B cell (primary cell): ENCODE data around the gene CAPN15. TPM values are rescaled to one million over a fixed set of nuclear protein-coding genes. Genes with fewer than 3 reads are reported as not detected.

Experiments used
- ATAC-seq: fragments of 200-7000 bp; cut with Tn5 transposase; one replicate; pipeline ENCODE4 v1.10.0; 2021; ENCODE audit warnings: low read depth, mild to moderate bottlenecking, moderate number of reproducible peaks, moderate library complexity
- CTCF ChIA-PET: fragments of 350-600 bp; sonication (Branson Sonifier 250); formaldehyde crosslinking; loops from one replicate; lab custom pipeline; 2021; ENCODE audit warnings: antibody characterized with exemption, inconsistent platforms; lab: Charles Lee
- POLR2A ChIA-PET: fragments of 350-600 bp; sonication (Branson Sonifier 250); formaldehyde crosslinking; loops from one replicate; lab custom pipeline; 2021; ENCODE audit warnings: antibody characterized with exemption; lab: Charles Lee
- DNase-seq: peaks from one replicate; pipeline ENCODE4 v3.0.0; 2013
- H2AFZ ChIP-seq: 2 replicates; pipeline ENCODE4 v1.6.1; 2012; ENCODE audit warnings: mild to moderate bottlenecking, low read depth, low read length; ENCODE audit not compliant: insufficient read depth, poor library complexity, severe bottlenecking
- H3K27ac ChIP-seq, 2 donors: 1 replicate in 1 of 2; 2 replicates in 1 of 2; pipeline ENCODE4 v1.5.1; 2012 to 2013; ENCODE audit warnings: low read length in 2 of 2, mild to moderate bottlenecking in 2 of 2, moderate library complexity in 1 of 2
- H3K27me3 ChIP-seq, 4 experiments: fragments of 200-600 bp in 1 of 4; sonication (generic) in 1 of 4; replicated peaks in 1 of 4; 1 replicate in 2 of 4; 2 replicates in 2 of 4; pipeline versions ENCODE4 v1.6.1 to v1.7.0; 2013 to 2016; ENCODE audit warnings: low read length in 3 of 4, mild to moderate bottlenecking in 2 of 4, mixed read lengths in 1 of 4, moderate library complexity in 1 of 4; ENCODE audit not compliant: insufficient read depth in 4 of 4, control insufficient read depth in 3 of 4; ENCODE audit errors: control extremely low read depth in 1 of 4
- H3K36me3 ChIP-seq, 2 experiments: replicated peaks in 1 of 2; 1 replicate in 1 of 2; 2 replicates in 1 of 2; pipeline versions ENCODE4 v1.6.1 to v1.7.1; 2013; ENCODE audit warnings: low read length in 1 of 2; ENCODE audit not compliant: insufficient read depth in 2 of 2, control insufficient read depth in 1 of 2; ENCODE audit errors: control extremely low read depth in 1 of 2, extremely low read depth in 1 of 2
- H3K4me1 ChIP-seq, 2 donors: fragments of 200-600 bp in 1 of 2; sonication (generic) in 1 of 2; 1 replicate in 1 of 2; 2 replicates in 1 of 2; pipeline versions ENCODE4 v1.5.1 to v1.6.1; 2013 to 2017; ENCODE audit warnings: low read length in 2 of 2; ENCODE audit not compliant: control insufficient read depth in 2 of 2, insufficient read depth in 2 of 2
- H3K4me2 ChIP-seq: replicated peaks from 2 replicates; pipeline ENCODE3; 2012; ENCODE audit warnings: mild to moderate bottlenecking, low read depth, low read length; ENCODE audit not compliant: poor library complexity, severe bottlenecking
- H3K4me3 ChIP-seq, 5 experiments: fragments of 200-600 bp in 1 of 5; sonication (generic) in 1 of 5; 1 replicate in 3 of 5; 2 replicates in 2 of 5; pipeline versions ENCODE4 v1.5.1 to v1.7.0; 2011 to 2016; ENCODE audit warnings: low read length in 4 of 5, mild to moderate bottlenecking in 4 of 5, low read depth in 2 of 5, control low read depth in 1 of 5, moderate library complexity in 1 of 5; ENCODE audit not compliant: insufficient read depth in 1 of 5; ENCODE audit errors: control extremely low read depth in 1 of 5, extremely low read depth in 1 of 5
- H3K79me2 ChIP-seq: fragments of 200-600 bp; sonication (generic); one replicate; pipeline ENCODE4 v1.6.0; 2016; ENCODE audit warnings: low read length; ENCODE audit not compliant: control insufficient read depth, insufficient read depth
- H3K9ac ChIP-seq: fragments of 200-600 bp; sonication (generic); 2 replicates; pipeline ENCODE4 v1.6.1; 2017; ENCODE audit warnings: mild to moderate bottlenecking, low read length, moderate library complexity
- H3K9me3 ChIP-seq, 3 donors: one replicate each; pipeline versions ENCODE4 v1.6.1 to v1.7.1; 2013; ENCODE audit warnings: low read length in 2 of 3; ENCODE audit not compliant: control insufficient read depth in 2 of 3, insufficient read depth in 1 of 3; ENCODE audit errors: control extremely low read depth in 1 of 3
- H4K20me1 ChIP-seq: 2 replicates; pipeline ENCODE4 v1.6.0; 2012; ENCODE audit warnings: mild to moderate bottlenecking, low read length; ENCODE audit not compliant: insufficient read depth, control insufficient read depth, poor library complexity, severe bottlenecking
- H3K27ac Mint-ChIP-seq: one replicate; pipeline ENCODE4 v1.8.0; 2021; ENCODE audit warnings: mixed read lengths
- H3K27me3 Mint-ChIP-seq: one replicate; pipeline ENCODE4 v1.8.0; 2021; ENCODE audit warnings: mixed read lengths
- H3K4me1 Mint-ChIP-seq: one replicate; pipeline ENCODE4 v1.8.0; 2021; ENCODE audit warnings: mixed read lengths
- H3K4me3 Mint-ChIP-seq: one replicate; pipeline ENCODE4 v1.8.0; 2021; ENCODE audit warnings: mixed read lengths
- H3K9me3 Mint-ChIP-seq: one replicate; pipeline ENCODE4 v1.8.0; 2022; ENCODE audit warnings: mixed read lengths; ENCODE audit not compliant: insufficient read depth
- EZH2 ChIP-seq: IDR thresholded peaks from 2 replicates; pipeline ENCODE4 v1.6.1; 2012; ENCODE audit warnings: borderline replicate concordance, low read depth, mild to moderate bottlenecking, moderate library complexity, low read length; ENCODE audit not compliant: insufficient read depth, poor library complexity, severe bottlenecking
- WGBS: methylation state at CpG from one replicate; pipeline ENCODE4 v1.1.5; 2013; ENCODE audit warnings: missing lambda C conversion rate; ENCODE audit not compliant: insufficient coverage; 5-methylcytosine and 5-hydroxymethylcytosine counted together
- intact Hi-C: fragments of 100-400 bp; cut with micrococcal nuclease; formaldehyde crosslinking; loops from one replicate; pipeline ENCODE4 v1.10.0; 2022
- polyA plus RNA-seq: library from polyadenylated mRNA; depleted of rRNA; stranded (reverse); fragments of >200 nt; gene quantifications from 2 replicates; pipeline ENCODE4 v1.2.3, GENCODE V29; 2012
- total RNA-seq, 2 donors: library from RNA; stranded (reverse); fragments of 120-200 nt in 1 of 2; gene quantifications; 1 replicate in 1 of 2; 2 replicates in 1 of 2; pipeline versions ENCODE4 v1.2.3 to v1.2.4, GENCODE V29; 2013 to 2022
- TF ChIP-seq, protein P1 (sequence below): fragments of 200-600 bp; IDR thresholded peaks from one replicate; pipeline ENCODE4 v1.8.0; 2022; ENCODE audit warnings: antibody characterized with exemption, mild to moderate bottlenecking

CAPN15 gene
- total and polyA plus RNA-seq, 2 donors (not counting 1 experiment from before 2014, with no cell fraction given), result 67.2 to 77.2 TPM

DNA sequence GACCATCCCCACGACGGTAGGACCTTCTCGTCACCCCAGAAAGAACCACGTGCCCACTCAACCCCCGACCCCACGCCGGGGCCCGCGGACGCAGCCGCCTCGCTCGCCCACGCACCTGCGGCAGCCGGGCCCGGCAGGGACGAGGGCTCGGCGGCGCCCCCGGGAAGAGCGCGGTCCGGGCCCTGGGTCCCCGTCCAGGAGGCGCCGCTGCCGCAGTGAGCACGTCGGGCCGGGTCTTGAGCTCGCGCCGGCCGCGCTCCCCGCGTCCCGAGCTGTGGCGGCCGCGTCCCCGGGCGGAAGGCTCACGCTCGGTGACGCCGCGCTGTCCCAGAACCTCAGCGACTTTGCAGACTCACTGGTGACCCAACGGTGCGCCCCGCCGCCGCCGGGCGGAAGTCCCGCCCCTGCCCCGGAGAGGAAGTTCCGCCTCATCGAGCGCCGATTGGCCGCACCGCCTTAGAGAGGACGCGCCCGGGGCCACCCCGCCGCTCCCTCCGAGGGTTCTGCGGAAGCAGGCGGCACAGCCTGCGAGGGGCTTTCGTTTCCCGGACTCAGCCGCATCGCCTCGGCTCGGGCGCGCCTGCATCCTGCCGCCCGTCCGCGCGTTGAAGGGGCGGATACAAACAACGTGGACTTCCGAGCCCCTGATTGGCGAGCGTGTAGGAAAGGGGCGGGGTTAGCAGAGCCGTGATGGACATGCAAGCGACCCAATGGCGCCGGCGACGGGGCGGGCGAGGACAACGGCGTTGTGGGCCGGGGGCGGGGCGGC lies 61.6 kb downstream of the CAPN15 start:
- H3K9ac ChIP-seq, result peak overlapping the region; percentile 82
- WGBS, result under 1% methylated on average over 107 of the region's 107 CpGs
- H3K4me2 ChIP-seq, result peak overlapping the region; percentile 86
- ATAC-seq (peak; percentile 72), DNase-seq (peak; percentile 100)
- H3K27me3 Mint-ChIP-seq, result no peaks in the 10 kb centered on the region
- H3K9me3 ChIP-seq, result no peaks in the 10 kb centered on the region
- CTCF ChIA-PET, result interaction anchor here (1.3 kb wide), 1 partner anchor 10 kb away, joined by 5 read pairs; no protein-coding TSS in a partner anchor
- H3K4me1 Mint-ChIP-seq, result peaks cover 46% of the 10 kb centered on the region
- H4K20me1 ChIP-seq, result peaks cover 41% of the 10 kb centered on the region
- TF ChIP-seq EZH2, result no peak
- H3K27ac Mint-ChIP-seq, result peak overlapping the region; percentile 100
- peak overlapping the region; percentile 66 to 89 (median 78) for H3K4me3 ChIP-seq
- peak overlapping the region; percentile 99 for H3K4me3 Mint-ChIP-seq
- H3K36me3 ChIP-seq, result no peaks in the 10 kb centered on the region
- peaks cover 14 to 30% of the 10 kb centered on the region in 2 donors for H3K4me1 ChIP-seq
- peak overlapping the region; percentile 96 for H2AFZ ChIP-seq
- peaks cover 0 to 2% (median 0%) of the 10 kb centered on the region in 4 experiments for H3K27me3 ChIP-seq
- H3K9me3 Mint-ChIP-seq, result no peaks in the 10 kb centered on the region
- H3K27ac ChIP-seq, result peak overlapping the region; percentile 85 to 88
- POLR2A ChIA-PET, result interaction anchor here (0.7 to 1.3 kb wide), 3 partner anchors 9 to 22 kb away, joined by 3 read pairs; partner anchors contain the start of gene NHLRC4
- intact Hi-C loops, result loop anchor here (1.0 to 5.0 kb wide), 6 partner anchors 10 to 187 kb away; partner anchors contain the start of genes CAPN15, DECR2, METTL26 and WDR90
- H3K79me2 ChIP-seq, result peaks cover 50% of the 10 kb centered on the region

DNA sequence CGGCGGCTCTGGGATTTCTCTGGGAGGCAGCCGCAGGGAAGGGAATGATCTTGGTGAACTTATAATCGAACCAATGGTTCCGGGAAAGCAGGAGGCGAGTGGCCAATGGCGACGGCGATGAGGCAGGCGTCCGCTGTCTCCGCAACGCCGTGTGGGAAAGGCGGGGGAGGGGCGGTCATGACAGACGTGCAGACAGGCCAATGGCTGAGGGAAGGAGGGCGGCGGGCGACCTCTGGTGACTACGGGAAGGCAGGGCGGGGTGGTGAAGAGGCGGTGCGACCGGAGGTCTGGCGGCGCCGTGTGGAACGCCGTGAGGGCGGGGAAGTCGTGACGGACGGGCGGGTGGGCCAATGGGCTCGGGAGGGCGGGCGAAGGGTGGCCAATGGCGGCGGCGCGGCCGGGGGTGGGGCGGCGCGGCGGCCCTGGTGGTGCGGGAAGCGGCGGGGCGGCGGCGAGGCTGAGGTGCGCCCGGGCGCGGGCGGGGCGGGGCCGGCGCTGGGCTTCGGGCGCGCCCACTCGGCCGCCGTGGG lies 62.2 kb downstream of the CAPN15 start, which contains the start of gene RAB40C:
Gene RAB40C, plus strand, starts transcription at position 409 of the 530 bp plus-strand sequence. CDS start 226 bp downstream, outside the sequence.
- ChIA-PET POLR2A (interaction anchor here (1.2 kb wide), 1 partner anchor 46 kb away, joined by 3 read pairs; the partner anchor contains the start of gene METTL26), CTCF (interaction anchor here (0.8 kb wide), 1 partner anchor 47 kb away, joined by 3 read pairs; the partner anchor contains the start of gene METTL26)
- Histone ChIP-seq H3K4me1 (peaks cover 14 to 30% of the 10 kb centered on the region in 2 donors), H2AFZ (peak within 1 kb of the TSS; percentile 96), H3K9ac (peak within 1 kb of the TSS; percentile 82), H3K79me2 (peaks cover 57% of the 10 kb centered on the region), H3K4me3 (peak within 1 kb of the TSS; percentile 66 to 89 (median 78)), H3K36me3 (no peaks in the 10 kb centered on the region), H3K4me2 (peak within 1 kb of the TSS; percentile 94), H3K27me3 (peaks cover 0 to 2% (median 0%) of the 10 kb centered on the region in 4 experiments), H3K27ac (peak within 1 kb of the TSS; percentile 85 to 88), H4K20me1 (peaks cover 47% of the 10 kb centered on the region), H3K9me3 (no peaks in the 10 kb centered on the region)
- TF ChIP-seq, protein P1, sequence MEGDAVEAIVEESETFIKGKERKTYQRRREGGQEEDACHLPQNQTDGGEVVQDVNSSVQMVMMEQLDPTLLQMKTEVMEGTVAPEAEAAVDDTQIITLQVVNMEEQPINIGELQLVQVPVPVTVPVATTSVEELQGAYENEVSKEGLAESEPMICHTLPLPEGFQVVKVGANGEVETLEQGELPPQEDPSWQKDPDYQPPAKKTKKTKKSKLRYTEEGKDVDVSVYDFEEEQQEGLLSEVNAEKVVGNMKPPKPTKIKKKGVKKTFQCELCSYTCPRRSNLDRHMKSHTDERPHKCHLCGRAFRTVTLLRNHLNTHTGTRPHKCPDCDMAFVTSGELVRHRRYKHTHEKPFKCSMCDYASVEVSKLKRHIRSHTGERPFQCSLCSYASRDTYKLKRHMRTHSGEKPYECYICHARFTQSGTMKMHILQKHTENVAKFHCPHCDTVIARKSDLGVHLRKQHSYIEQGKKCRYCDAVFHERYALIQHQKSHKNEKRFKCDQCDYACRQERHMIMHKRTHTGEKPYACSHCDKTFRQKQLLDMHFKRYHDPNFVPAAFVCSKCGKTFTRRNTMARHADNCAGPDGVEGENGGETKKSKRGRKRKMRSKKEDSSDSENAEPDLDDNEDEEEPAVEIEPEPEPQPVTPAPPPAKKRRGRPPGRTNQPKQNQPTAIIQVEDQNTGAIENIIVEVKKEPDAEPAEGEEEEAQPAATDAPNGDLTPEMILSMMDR, result no peak
- no peak for TF ChIP-seq EZH2
- WGBS, result under 1% methylated on average over 67 of the region's 67 CpGs
- peak; percentile 100 for DNase-seq
- Mint-ChIP-seq H3K27ac (peak within 1 kb of the TSS; percentile 99), H3K27me3 (no peaks in the 10 kb centered on the region), H3K4me1 (peaks cover 50% of the 10 kb centered on the region), H3K4me3 (peak within 1 kb of the TSS; percentile 94), H3K9me3 (no peaks in the 10 kb centered on the region)
- ATAC-seq, result peak; percentile 84
- intact Hi-C loops, result loop anchor here (1.0 to 5.0 kb wide), 6 partner anchors 10 to 187 kb away; partner anchors contain the start of genes CAPN15, DECR2, METTL26 and WDR90
